ENCODE measurements around the gene ANKRD13C.
A peak's percentile ranks its signal among the peaks of the same experiment; 100 is the strongest.

Gene ANKRD13C

GRCh38 chr1:70293186-70293843 lies 61.2 kb downstream of the ANKRD13C start:
- no peak for DNase-seq (ENCODE audit: low spot score)

GRCh38 chr1:70290218-70290617 lies 64.3 kb downstream of the ANKRD13C start:
- DNase-seq (ENCODE audit: low spot score): no peak

- DNase-seq (ENCODE audit: low spot score): no peak
Observed at GRCh38 chr1:70288166-70288565, 66.4 kb downstream of the ANKRD13C start.

- DNase-seq (ENCODE audit: low spot score): no peak
Observed at GRCh38 chr1:70286453-70286852, 68.1 kb downstream of the ANKRD13C start.

GRCh38 chr1:70284366-70284765 lies 70.2 kb downstream of the ANKRD13C start:
- DNase-seq (ENCODE audit: low spot score): no peak

- DNase-seq (ENCODE audit: low spot score): no peak
Observed at GRCh38 chr1:70278710-70279109, 75.8 kb downstream of the ANKRD13C start.

- no peak for DNase-seq (ENCODE audit: low spot score)
Observed at GRCh38 chr1:70277875-70278274, 76.6 kb downstream of the ANKRD13C start.

GRCh38 chr1:70265946-70266345 lies 88.6 kb downstream of the ANKRD13C start:
- no peak for DNase-seq (ENCODE audit: low spot score)

- DNase-seq (ENCODE audit: low spot score): no peak
Observed at GRCh38 chr1:70264839-70265238, 89.7 kb downstream of the ANKRD13C start.

- no peak for DNase-seq (ENCODE audit: low spot score)
Observed at GRCh38 chr1:70256664-70257063, 97.9 kb downstream of the ANKRD13C start.

GRCh38 chr1:70248729-70249128 lies 105.8 kb downstream of the ANKRD13C start:
- no peak for DNase-seq (ENCODE audit: low spot score)

- no peak for DNase-seq (ENCODE audit: low spot score)
Observed at GRCh38 chr1:70247768-70248167, 106.8 kb downstream of the ANKRD13C start.

GRCh38 chr1:70247122-70247521 lies 107.4 kb downstream of the ANKRD13C start:
- no peak for DNase-seq (ENCODE audit: low spot score)

- DNase-seq (ENCODE audit: low spot score): no peak
Observed at GRCh38 chr1:70239940-70240339, 114.6 kb downstream of the ANKRD13C start.

GRCh38 chr1:70234733-70235132 lies 119.8 kb downstream of the ANKRD13C start:
- DNase-seq (ENCODE audit: low spot score): no peak

GRCh38 chr1:70231475-70231874 lies 123.0 kb downstream of the ANKRD13C start:
- no peak for DNase-seq (ENCODE audit: low spot score)

- DNase-seq (ENCODE audit: low spot score): no peak
Observed at GRCh38 chr1:70228670-70229069, 125.9 kb downstream of the ANKRD13C start.

- no peak for DNase-seq (ENCODE audit: low spot score)
Observed at GRCh38 chr1:70227439-70227838, 127.1 kb downstream of the ANKRD13C start.

- DNase-seq (ENCODE audit: low spot score): no peak
Observed at GRCh38 chr1:70224954-70225353, 129.6 kb downstream of the ANKRD13C start.

- DNase-seq (ENCODE audit: low spot score): no peak
Observed at GRCh38 chr1:70222716-70223235, 131.7 kb downstream of the ANKRD13C start.

GRCh38 chr1:70221238-70222121 lies 133.0 kb downstream of the ANKRD13C start, which contains the start of gene SRSF11:
SRSF11 (plus strand) TSS chr1:70221380; CDS start chr1:70221637, 257 bp downstream.
- DNase-seq (ENCODE audit: low spot score): peak; percentile 94

- DNase-seq (ENCODE audit: low spot score): no peak
Observed at GRCh38 chr1:70220517-70221237, 133.8 kb downstream of the ANKRD13C start.
